ENCODE results near the gene USP49. TPM values are rescaled to one million over a fixed set of nuclear protein-coding genes. Genes with fewer than 3 reads are reported as not detected.
A peak's percentile ranks its signal among the peaks of the same experiment; 100 is the strongest.

The USP49 gene
- total and polyA plus RNA-seq, 11 donors: 0.87 to 3.4 (median 1.7) TPM

GRCh38 chr6:41934278-41935192 lies 39.4 kb upstream of the USP49 start:
- Histone ChIP-seq H3K9me3 (no peaks in the 10 kb centered on the region), H3K4me1 (peaks cover 3 to 53% (median 37%) of the 10 kb centered on the region in 12 donors), H3K27me3 (no peaks in the 10 kb centered on the region), H3K27ac (peak overlapping the region in 1 of 12 donors; percentile 84), H3K36me3 (peaks cover 0 to 85% (median 70%) of the 10 kb centered on the region in 9 donors), H3K4me3 (no peak overlapping the region)
- intact Hi-C loops (cut with DNase I): loop anchor here in 7 of 10 donors (5.0 to 10.0 kb wide), 4 partner anchors 87 to 147 kb away; partner anchors contain the start of gene TOMM6 (in 5 of the 7)
- TF ChIP-seq CTCF (IDR thresholded peaks at IDR 0.05) (no peak), POLR2A (IDR thresholded peaks at IDR 0.05) (no peak)
- WGBS, 4 donors: 74 to 81% (median 77%) methylated on average over 7 of the region's 7 CpGs
- DNase-seq (no peak), ATAC-seq (no peak)

- intact Hi-C loops (cut with DNase I): loop anchor here in 1 of 10 donors (10.0 kb wide), 1 partner anchor 88 kb away; no protein-coding TSS in a partner anchor
- Histone ChIP-seq H3K4me3 (no peak overlapping the region), H3K9me3 (no peaks in the 10 kb centered on the region), H3K4me1 (peaks cover 3 to 32% (median 15%) of the 10 kb centered on the region in 12 donors), H3K27ac (no peak overlapping the region), H3K27me3 (no peaks in the 10 kb centered on the region), H3K36me3 (peaks cover 0 to 100% (median 92%) of the 10 kb centered on the region in 9 donors)
- WGBS, 4 donors: 80 to 88% (median 86%) methylated on average over 7 to 15 of the region's 15 CpGs
- no peak for DNase-seq
- ATAC-seq: no peak
- TF ChIP-seq CTCF (IDR thresholded peaks at IDR 0.05) (no peak), POLR2A (IDR thresholded peaks at IDR 0.05) (no peak)
These were observed 37.2 kb upstream of the USP49 start for GRCh38 chr6:41932378-41932777.

GRCh38 chr6:41931792-41932191 lies 36.6 kb upstream of the USP49 start:
- WGBS, 4 donors: 59 to 71% (median 64%) methylated on average over 2 of the region's 2 CpGs
- H3K4me3 ChIP-seq: no peak overlapping the region
- H3K36me3 ChIP-seq: peaks cover 0 to 100% (median 95%) of the 10 kb centered on the region in 9 donors
- peaks cover under 1 to 26% (median 9%) of the 10 kb centered on the region in 12 donors for H3K4me1 ChIP-seq
- no peaks in the 10 kb centered on the region for H3K27me3 ChIP-seq
- no peaks in the 10 kb centered on the region for H3K9me3 ChIP-seq
- H3K27ac ChIP-seq: no peak overlapping the region
- no peak for DNase-seq
- intact Hi-C loops (cut with DNase I): loop anchor here in 1 of 10 donors (10.0 kb wide), 1 partner anchor 87 kb away; no protein-coding TSS in a partner anchor
- ATAC-seq: no peak
- TF ChIP-seq CTCF (IDR thresholded peaks at IDR 0.05): no peak
- TF ChIP-seq POLR2A (IDR thresholded peaks at IDR 0.05): no peak

- H3K36me3 ChIP-seq: peaks cover 0 to 91% (median 82%) of the 10 kb centered on the region in 9 donors
- H3K9me3 ChIP-seq: no peaks in the 10 kb centered on the region
- H3K27ac ChIP-seq: no peak overlapping the region
- TF ChIP-seq POLR2A (IDR thresholded peaks at IDR 0.05) (no peak), CTCF (IDR thresholded peaks at IDR 0.05) (no peak)
- DNase-seq (no peak), ATAC-seq (peak in 1 of 4 donors; percentile 27)
- no peaks in the 10 kb centered on the region for H3K27me3 ChIP-seq
- H3K4me3 ChIP-seq: no peak overlapping the region
- 90 to 91% (median 90%) methylated on average over 5 to 6 of the region's 6 CpGs for WGBS, 4 donors
- intact Hi-C loops (cut with DNase I): loop anchor here in 3 of 10 donors (10.0 kb wide), 2 partner anchors 85 to 285 kb away; partner anchors contain the start of gene MRPS10 (in 2 of the 3)
- peaks cover 0 to 7% (median 0%) of the 10 kb centered on the region in 12 donors for H3K4me1 ChIP-seq
These were observed 34.7 kb upstream of the USP49 start for GRCh38 chr6:41929924-41930323.

All from heart left ventricle (tissue), 16 donors.